Amniotic stem cell (primary cell): Measurements from ENCODE around the gene FRMD8.

ENCODE experiments used
- DNase-seq: peaks from one replicate; lab custom pipeline; 2025; lab: John Stamatoyannopoulos, UW

The FRMD8 gene

GRCh38 chr11:65375012-65375411 is 11.4 kb upstream of the FRMD8 start:
- DNase-seq: no peak

- no peak for DNase-seq
These were observed 10.2 kb upstream of the FRMD8 start for GRCh38 chr11:65376138-65376713.

- no peak for DNase-seq
These were observed 9.4 kb upstream of the FRMD8 start for GRCh38 chr11:65377036-65377435.

- no peak for DNase-seq
These were observed 8.7 kb upstream of the FRMD8 start for GRCh38 chr11:65377777-65378176.

GRCh38 chr11:65378208-65378927 is 8.1 kb upstream of the FRMD8 start:
- no peak for DNase-seq

GRCh38 chr11:65378928-65379638 is 7.4 kb upstream of the FRMD8 start:
- DNase-seq: no peak

- no peak for DNase-seq
These were observed 6.6 kb upstream of the FRMD8 start for GRCh38 chr11:65379698-65380459.

- DNase-seq: no peak
These were observed 5.8 kb upstream of the FRMD8 start for GRCh38 chr11:65380460-65381119.

- no peak for DNase-seq
These were observed 4.8 kb upstream of the FRMD8 start for GRCh38 chr11:65381716-65382032.

- DNase-seq: peak; percentile 96
These were observed 4.2 kb upstream of the FRMD8 start, which contains the start of gene SLC25A45 for GRCh38 chr11:65382033-65382803. TSS of gene SLC25A45 (minus strand) at chr11:65382646. CDS start at chr11:65381951, 695 bp downstream.

- no peak for DNase-seq
These were observed 3.6 kb upstream of the FRMD8 start for GRCh38 chr11:65382804-65383368.

- DNase-seq: no peak
These were observed 2.7 kb upstream of the FRMD8 start for GRCh38 chr11:65383778-65384177.

GRCh38 chr11:65384301-65384889 is 2.0 kb upstream of the FRMD8 start:
- DNase-seq: no peak

GRCh38 chr11:65388731-65389130 is 2.3 kb downstream of the FRMD8 start:
- no peak for DNase-seq

- no peak for DNase-seq
These were observed 3.0 kb downstream of the FRMD8 start for GRCh38 chr11:65389294-65389980.

GRCh38 chr11:65390099-65390941 is 3.9 kb downstream of the FRMD8 start:
- no peak for DNase-seq

GRCh38 chr11:65390996-65391395 is 4.6 kb downstream of the FRMD8 start:
- DNase-seq: no peak

GRCh38 chr11:65392186-65392829 is 5.9 kb downstream of the FRMD8 start:
- no peak for DNase-seq
